MG63 (cell line): ENCODE data around the gene PRSS53. TPM values are rescaled to one million over a fixed set of nuclear protein-coding genes. Genes with fewer than 3 reads are reported as not detected.
A peak's percentile ranks its signal among the peaks of the same experiment; 100 is the strongest.
"Not testable (repeated sequence)": the region's sequence is repeated elsewhere in the genome, so short reads cannot be mapped to it uniquely, and the experiment has no call there.

ENCODE experiments used
- DNase-seq: peaks from one replicate; pipeline ENCODE4 v3.0.0-alpha.2; 2020
- H3K27me3 ChIP-seq: fragments of 250-450 bp; sonication (Bioruptor Pico); 2 replicates; pipeline ENCODE4 v1.5.1; 2020; ENCODE audit warnings: mild to moderate bottlenecking, moderate library complexity
- H3K36me3 ChIP-seq: fragments of 250-450 bp; sonication (Bioruptor Pico); 2 replicates; pipeline ENCODE4 v1.5.1; 2020; ENCODE audit warnings: mild to moderate bottlenecking, moderate library complexity
- H3K4me3 ChIP-seq: fragments of 250-450 bp; sonication (Bioruptor Pico); 2 replicates; pipeline ENCODE4 v1.5.1; 2020; ENCODE audit warnings: mild to moderate bottlenecking, moderate library complexity
- H3K9me3 ChIP-seq: fragments of 250-450 bp; sonication (Bioruptor Pico); 2 replicates; pipeline ENCODE4 v1.5.1; 2020; ENCODE audit warnings: mild to moderate bottlenecking, moderate library complexity
- total RNA-seq: library from RNA; depleted of rRNA; stranded (reverse); fragments of >200 nt; shearing (Covaris generic); gene quantifications from 2 replicates; pipeline ENCODE4 v1.2.3, GENCODE V29; 2014; ENCODE audit warnings: low replicate concordance

The PRSS53 gene
- total RNA-seq, 1 experiment from 2014 or later, result 1.9 TPM

GRCh38 chr16:31106509-31107464, 18.0 kb upstream of the PRSS53 start:
- peaks cover 27% of the 10 kb centered on the region for H3K36me3 ChIP-seq
- H3K27me3 ChIP-seq, result no peaks in the 10 kb centered on the region
- no peak overlapping the region for H3K4me3 ChIP-seq
- no peaks in the 10 kb centered on the region for H3K9me3 ChIP-seq
- no peak for DNase-seq

GRCh38 chr16:31105677-31106213, 17.0 kb upstream of the PRSS53 start:
- Histone ChIP-seq H3K27me3 (no peaks in the 10 kb centered on the region), H3K4me3 (no peak overlapping the region), H3K9me3 (no peaks in the 10 kb centered on the region), H3K36me3 (peaks cover 17% of the 10 kb centered on the region)
- DNase-seq, result peak; percentile 90

GRCh38 chr16:31100876-31101641, 12.3 kb upstream of the PRSS53 start:
- not testable (repeated sequence) for H3K27me3 ChIP-seq, H3K36me3 ChIP-seq, DNase-seq, H3K4me3 ChIP-seq, H3K9me3 ChIP-seq

- DNase-seq, result no peak
- Histone ChIP-seq H3K9me3 (peaks cover 5% of the 10 kb centered on the region; the same call in 1 of the 2 replicates), H3K36me3 (peaks cover 3% of the 10 kb centered on the region), H3K27me3 (no peaks in the 10 kb centered on the region), H3K4me3 (no peak overlapping the region)
Measured at GRCh38 chr16:31099860-31100638, 11.3 kb upstream of the PRSS53 start.

GRCh38 chr16:31094424-31095120, 5.8 kb upstream of the PRSS53 start, which contains the start of gene VKORC1:
TSS of gene VKORC1 (minus strand) at chr16:31094797. CDS start at chr16:31094729, 68 bp downstream.
- no peaks in the 10 kb centered on the region; the same call in 1 of the 2 replicates for H3K9me3 ChIP-seq
- DNase-seq, result peak; percentile 99
- H3K27me3 ChIP-seq, result no peaks in the 10 kb centered on the region
- H3K36me3 ChIP-seq, result peaks cover 15% of the 10 kb centered on the region
- H3K4me3 ChIP-seq, result peak within 1 kb of the TSS; percentile 84

- no peaks in the 10 kb centered on the region; the same call in 1 of the 2 replicates for H3K9me3 ChIP-seq
- no peaks in the 10 kb centered on the region for H3K27me3 ChIP-seq
- peak overlapping the region; percentile 84 for H3K4me3 ChIP-seq
- H3K36me3 ChIP-seq, result peaks cover 19% of the 10 kb centered on the region
- no peak for DNase-seq
Measured at GRCh38 chr16:31094088-31094423, 5.3 kb upstream of the PRSS53 start.

GRCh38 chr16:31093132-31093703, 4.5 kb upstream of the PRSS53 start:
- Histone ChIP-seq H3K9me3 (no peaks in the 10 kb centered on the region; the same call in 1 of the 2 replicates), H3K27me3 (no peaks in the 10 kb centered on the region), H3K36me3 (peaks cover 28% of the 10 kb centered on the region), H3K4me3 (peak overlapping the region; percentile 84)
- DNase-seq, result peak; percentile 56

- no peaks in the 10 kb centered on the region; the same call in 1 of the 2 replicates for H3K9me3 ChIP-seq
- no peak for DNase-seq
- H3K36me3 ChIP-seq, result peaks cover 31% of the 10 kb centered on the region
- H3K27me3 ChIP-seq, result no peaks in the 10 kb centered on the region
- no peak overlapping the region for H3K4me3 ChIP-seq
Measured at GRCh38 chr16:31092330-31092729, 3.6 kb upstream of the PRSS53 start.

GRCh38 chr16:31090540-31090939, 1.8 kb upstream of the PRSS53 start:
- no peaks in the 10 kb centered on the region for H3K27me3 ChIP-seq
- peak; percentile 79 for DNase-seq
- H3K36me3 ChIP-seq, result peaks cover 40% of the 10 kb centered on the region
- no peaks in the 10 kb centered on the region for H3K9me3 ChIP-seq
- H3K4me3 ChIP-seq, result no peak overlapping the region

- Histone ChIP-seq H3K9me3 (no peaks in the 10 kb centered on the region), H3K36me3 (peaks cover 46% of the 10 kb centered on the region), H3K27me3 (no peaks in the 10 kb centered on the region), H3K4me3 (no peak overlapping the region)
- DNase-seq, result no peak
Measured at GRCh38 chr16:31089199-31089598, 456 bp upstream of the PRSS53 start.

- Histone ChIP-seq H3K27me3 (no peaks in the 10 kb centered on the region), H3K9me3 (no peaks in the 10 kb centered on the region), H3K4me3 (no peak overlapping the region), H3K36me3 (peaks cover 53% of the 10 kb centered on the region)
- DNase-seq, result no peak
Measured at GRCh38 chr16:31087971-31088370, 772 bp downstream of the PRSS53 start.

GRCh38 chr16:31087481-31087880, 1.3 kb downstream of the PRSS53 start:
- H3K4me3 ChIP-seq, result no peak overlapping the region
- H3K27me3 ChIP-seq, result no peaks in the 10 kb centered on the region
- H3K9me3 ChIP-seq, result no peaks in the 10 kb centered on the region
- peaks cover 53% of the 10 kb centered on the region for H3K36me3 ChIP-seq
- DNase-seq, result no peak

- Histone ChIP-seq H3K36me3 (peaks cover 53% of the 10 kb centered on the region), H3K27me3 (no peaks in the 10 kb centered on the region), H3K4me3 (no peak overlapping the region), H3K9me3 (no peaks in the 10 kb centered on the region)
- DNase-seq, result no peak
Measured at GRCh38 chr16:31086629-31086906, 2.2 kb downstream of the PRSS53 start.

- Histone ChIP-seq H3K36me3 (peaks cover 51% of the 10 kb centered on the region), H3K9me3 (no peaks in the 10 kb centered on the region), H3K4me3 (no peak overlapping the region), H3K27me3 (no peaks in the 10 kb centered on the region)
- no peak for DNase-seq
Measured at GRCh38 chr16:31085873-31086628, 2.7 kb downstream of the PRSS53 start.

- DNase-seq, result no peak
- H3K9me3 ChIP-seq, result no peaks in the 10 kb centered on the region
- H3K36me3 ChIP-seq, result peaks cover 51% of the 10 kb centered on the region
- no peaks in the 10 kb centered on the region for H3K27me3 ChIP-seq
- H3K4me3 ChIP-seq, result no peak overlapping the region
Measured at GRCh38 chr16:31085411-31085810, 3.3 kb downstream of the PRSS53 start.
